Measurements from ENCODE around the gene IGFBP6. TPM values are rescaled to one million over a fixed set of nuclear protein-coding genes. Genes with fewer than 3 reads are reported as not detected.
"Not testable (repeated sequence)": the region's sequence is repeated elsewhere in the genome, so short reads cannot be mapped to it uniquely, and the experiment has no call there.

The IGFBP6 gene
- total RNA-seq, 2 experiments from 2014 or later, result 0.37 TPM; not detected in 1

- ChIA-PET CTCF (interaction anchor here (0.7 to 4.3 kb wide), 14 partner anchors 8 to 80 kb away, joined by 3 to 39 read pairs (median 4); partner anchors contain the start of gene SOAT2), POLR2A (interaction anchor here (0.7 to 1.4 kb wide), 3 partner anchors 12 to 73 kb away, joined by 3 to 6 read pairs (median 5); partner anchors contain the start of gene EIF4B)
- Mint-ChIP-seq H3K27ac (peak within 1 kb of the TSS; percentile 95), H3K36me3 (ENCODE audit: low read depth) (peaks cover 30% of the 10 kb centered on the region), H3K9me3 (peaks cover 2% of the 10 kb centered on the region), H3K27me3 (no peaks in the 10 kb centered on the region), H3K4me1 (peaks cover 37% of the 10 kb centered on the region), H3K4me3 (peak within 1 kb of the TSS; percentile 90)
- DNase-seq, result peak; percentile 97
Observed at GRCh38 chr12:53079226-53080117, 18.0 kb upstream of the IGFBP6 start, which contains the start of gene SPRYD3. SPRYD3 (minus strand) TSS chr12:53079390; CDS start chr12:53079333, 57 bp downstream.

DNA sequence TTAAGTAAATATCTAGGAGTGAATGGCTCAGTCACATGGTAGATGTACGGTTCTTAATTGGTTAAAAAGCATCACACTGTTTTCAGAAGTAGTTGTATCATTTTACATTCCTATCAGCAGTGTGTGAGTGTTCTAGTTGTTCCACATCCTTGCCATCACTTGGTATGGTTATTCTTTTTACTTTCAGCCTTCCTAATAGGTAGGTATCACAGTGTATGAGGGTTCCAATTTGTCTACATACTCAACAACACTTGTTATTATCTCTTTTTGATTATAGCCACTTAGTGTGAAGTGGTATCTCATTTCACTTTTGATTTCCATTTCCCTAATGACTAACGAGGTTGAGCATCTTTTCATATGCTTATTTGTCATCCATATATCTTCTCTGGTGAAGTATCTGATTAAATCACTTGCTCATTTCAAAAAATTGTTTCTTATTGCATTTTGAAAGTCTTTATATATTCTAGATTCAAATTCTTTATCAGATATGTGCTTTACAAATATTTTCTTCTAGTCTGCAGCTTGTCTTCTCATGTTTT lies 14.8 kb upstream of the IGFBP6 start:
- POLR2A ChIA-PET, result no interaction called here
- CTCF ChIA-PET, result interaction anchor here (0.7 to 1.1 kb wide), 5 partner anchors 16 to 518 kb away, joined by 3 to 5 read pairs (median 3); partner anchors contain the start of gene AAAS

GRCh38 chr12:53086361-53086760 lies 11.1 kb upstream of the IGFBP6 start:
- POLR2A ChIA-PET, result no interaction called here
- Mint-ChIP-seq H3K9me3 (peaks cover 2% of the 10 kb centered on the region), H3K27ac (no peak overlapping the region), H3K4me1 (peaks cover 5% of the 10 kb centered on the region), H3K4me3 (no peak overlapping the region), H3K27me3 (peaks cover 28% of the 10 kb centered on the region), H3K36me3 (ENCODE audit: low read depth) (no peaks in the 10 kb centered on the region)
- no peak for DNase-seq
- CTCF ChIA-PET, result interaction anchor here (1.3 to 4.9 kb wide), 3 partner anchors 9 to 20 kb away, joined by 3 to 22 read pairs (median 4); no protein-coding TSS in a partner anchor

More for the DNA sequence above, 14.8 kb upstream of the IGFBP6 start:
- Mint-ChIP-seq H3K36me3 (ENCODE audit: low read depth) (peaks cover under 1% of the 10 kb centered on the region), H3K4me3 (no peak overlapping the region), H3K27me3 (peaks cover 14% of the 10 kb centered on the region), H3K27ac (no peak overlapping the region), H3K4me1 (peaks cover 29% of the 10 kb centered on the region), H3K9me3 (peaks cover 2% of the 10 kb centered on the region)
- DNase-seq, result no peak

GRCh38 chr12:53090105-53090504 lies 7.4 kb upstream of the IGFBP6 start:
- no peak for DNase-seq
- ChIA-PET POLR2A (no interaction called here), CTCF (interaction anchor here (0.8 to 2.1 kb wide), 3 partner anchors 9 to 24 kb away, joined by 3 to 7 read pairs (median 5); no protein-coding TSS in a partner anchor)
- peaks cover 6% of the 10 kb centered on the region for H3K4me1 Mint-ChIP-seq
- no peak overlapping the region for H3K4me3 Mint-ChIP-seq
- no peak overlapping the region for H3K27ac Mint-ChIP-seq
- no peaks in the 10 kb centered on the region for H3K9me3 Mint-ChIP-seq
- H3K27me3 Mint-ChIP-seq, result peaks cover 42% of the 10 kb centered on the region
- no peaks in the 10 kb centered on the region for H3K36me3 Mint-ChIP-seq (ENCODE audit: low read depth)

GRCh38 chr12:53090554-53090953 lies 6.9 kb upstream of the IGFBP6 start:
- CTCF ChIA-PET, result interaction anchor here (0.8 to 2.1 kb wide), 3 partner anchors 9 to 25 kb away, joined by 3 to 7 read pairs (median 5); no protein-coding TSS in a partner anchor

GRCh38 chr12:53091756-53092155 lies 5.7 kb upstream of the IGFBP6 start:
- ChIA-PET POLR2A (no interaction called here), CTCF (interaction anchor here (0.6 to 3.3 kb wide), 5 partner anchors 8 to 26 kb away, joined by 3 to 13 read pairs (median 5); partner anchors contain the start of gene SPRYD3)
- no peak overlapping the region for H3K27ac Mint-ChIP-seq
- H3K36me3 Mint-ChIP-seq (ENCODE audit: low read depth), result no peaks in the 10 kb centered on the region
- peaks cover 43% of the 10 kb centered on the region for H3K27me3 Mint-ChIP-seq
- H3K4me3 Mint-ChIP-seq, result no peak overlapping the region
- DNase-seq, result no peak
- H3K9me3 Mint-ChIP-seq, result no peaks in the 10 kb centered on the region
- H3K4me1 Mint-ChIP-seq, result peaks cover 9% of the 10 kb centered on the region

More at GRCh38 chr12:53090554-53090953, 6.9 kb upstream of the IGFBP6 start:
- POLR2A ChIA-PET, result no interaction called here
- H3K9me3 Mint-ChIP-seq, result no peaks in the 10 kb centered on the region
- no peak for DNase-seq
- no peak overlapping the region for H3K4me3 Mint-ChIP-seq
- peaks cover 6% of the 10 kb centered on the region for H3K4me1 Mint-ChIP-seq
- H3K27me3 Mint-ChIP-seq, result peaks cover 42% of the 10 kb centered on the region
- no peak overlapping the region for H3K27ac Mint-ChIP-seq
- H3K36me3 Mint-ChIP-seq (ENCODE audit: low read depth), result no peaks in the 10 kb centered on the region

DNA sequence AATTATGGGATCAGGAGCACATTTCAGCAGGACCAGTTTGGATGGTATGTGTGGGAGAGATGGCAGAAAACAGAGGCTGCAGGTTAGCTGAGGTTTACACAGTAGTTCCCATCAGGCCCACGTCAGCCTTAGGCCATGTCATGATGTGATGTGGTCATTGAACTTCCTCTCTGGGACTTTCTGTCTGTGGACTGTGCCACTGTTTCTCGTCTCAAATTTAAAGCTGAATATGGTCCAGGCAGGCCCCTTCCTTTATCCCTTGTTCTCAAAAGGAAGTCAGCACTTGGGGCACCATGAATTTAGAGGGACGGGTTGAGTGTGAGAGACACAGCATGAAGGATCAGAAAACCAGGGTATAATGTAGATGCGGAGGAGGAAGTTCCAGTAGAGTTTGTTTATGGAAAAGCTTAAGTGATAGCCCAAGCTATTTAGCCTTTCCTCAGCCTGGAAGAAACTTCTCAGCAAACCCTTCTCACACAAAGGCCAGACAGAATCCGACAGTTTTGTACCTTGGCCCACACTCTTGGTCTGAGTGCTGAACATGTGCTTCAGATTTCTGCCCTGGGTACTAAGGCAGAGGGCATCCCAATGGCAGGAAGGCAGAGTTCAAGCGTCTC lies 3.6 kb upstream of the IGFBP6 start:
- Mint-ChIP-seq H3K36me3 (ENCODE audit: low read depth) (no peaks in the 10 kb centered on the region), H3K4me1 (peaks cover 27% of the 10 kb centered on the region), H3K27me3 (peaks cover 39% of the 10 kb centered on the region), H3K9me3 (no peaks in the 10 kb centered on the region), H3K4me3 (no peak overlapping the region), H3K27ac (no peak overlapping the region)
- ChIA-PET POLR2A (no interaction called here), CTCF (interaction anchor here (1.0 to 3.3 kb wide), 6 partner anchors 9 to 120 kb away, joined by 3 to 13 read pairs (median 4); partner anchors contain the start of genes SOAT2 and SPRYD3)
- DNase-seq, result no peak

- ChIA-PET CTCF (interaction anchor here (1.0 to 3.3 kb wide), 4 partner anchors 15 to 28 kb away, joined by 4 to 13 read pairs (median 4); partner anchors contain the start of gene SPRYD3), POLR2A (no interaction called here)
- Mint-ChIP-seq H3K4me3 (no peak overlapping the region), H3K27me3 (peaks cover 38% of the 10 kb centered on the region), H3K27ac (no peak overlapping the region), H3K9me3 (no peaks in the 10 kb centered on the region), H3K36me3 (ENCODE audit: low read depth) (no peaks in the 10 kb centered on the region), H3K4me1 (peaks cover 32% of the 10 kb centered on the region)
- DNase-seq, result no peak
Observed at GRCh38 chr12:53094394-53094787, 3.1 kb upstream of the IGFBP6 start.

DNA sequence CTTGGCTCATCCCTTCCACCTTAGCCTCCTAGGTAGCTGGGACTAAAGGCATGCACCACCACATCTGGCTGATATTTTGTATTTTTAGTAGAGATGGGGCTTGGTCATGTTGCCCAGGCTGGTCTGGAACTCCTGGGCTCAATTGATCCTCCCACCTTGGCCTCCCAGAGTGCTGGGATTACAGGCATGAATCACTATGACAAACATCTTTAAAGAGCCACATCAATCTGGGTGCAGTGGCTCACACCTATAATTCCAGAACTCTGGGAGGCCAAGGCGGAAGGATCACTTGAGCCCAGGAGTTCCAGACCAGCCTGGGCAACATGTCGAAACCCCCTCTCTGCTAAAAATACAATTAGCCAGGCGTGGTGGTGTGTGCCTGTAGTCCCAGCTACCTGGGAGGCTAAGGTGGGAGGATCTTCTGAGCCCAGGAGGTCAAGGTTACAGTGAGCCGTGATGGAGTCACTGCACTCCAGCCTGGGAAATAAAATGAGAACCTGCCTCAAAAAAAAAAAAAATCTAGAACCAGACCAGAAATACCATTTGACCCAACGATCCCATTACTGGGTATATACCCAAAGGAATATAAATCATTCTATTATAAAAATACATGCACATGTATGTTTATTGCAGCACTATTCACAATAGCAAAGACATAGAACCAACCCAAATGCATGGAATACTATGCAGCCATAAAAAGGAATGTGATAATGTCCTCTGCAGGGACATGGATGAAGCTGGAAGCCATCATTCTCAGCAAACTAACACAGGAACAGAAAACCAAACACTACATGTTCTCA lies 2.5 kb upstream of the IGFBP6 start:
- H3K9me3 Mint-ChIP-seq; H3K4me3 Mint-ChIP-seq; POLR2A ChIA-PET; DNase-seq; H3K36me3 Mint-ChIP-seq (ENCODE audit: low read depth); H3K27ac Mint-ChIP-seq: not testable (repeated sequence)
- CTCF ChIA-PET, result interaction anchor here (1.5 to 9.6 kb wide), 3 partner anchors 16 to 31 kb away, joined by 4 to 99 read pairs (median 13); partner anchors contain the start of gene SPRYD3
- peaks cover 33% of the 10 kb centered on the region for H3K4me1 Mint-ChIP-seq
- H3K27me3 Mint-ChIP-seq, result peaks cover 38% of the 10 kb centered on the region

- Mint-ChIP-seq H3K4me1 (peaks cover 36% of the 10 kb centered on the region), H3K27me3 (peaks cover 36% of the 10 kb centered on the region)
- H3K36me3 Mint-ChIP-seq (ENCODE audit: low read depth); POLR2A ChIA-PET; DNase-seq; H3K9me3 Mint-ChIP-seq; H3K4me3 Mint-ChIP-seq; H3K27ac Mint-ChIP-seq: not testable (repeated sequence)
- CTCF ChIA-PET, result interaction anchor here (9.6 kb wide), 1 partner anchor 32 kb away, joined by 99 read pairs; no protein-coding TSS in a partner anchor
Observed at GRCh38 chr12:53095596-53095895, 1.9 kb upstream of the IGFBP6 start.

DNA sequence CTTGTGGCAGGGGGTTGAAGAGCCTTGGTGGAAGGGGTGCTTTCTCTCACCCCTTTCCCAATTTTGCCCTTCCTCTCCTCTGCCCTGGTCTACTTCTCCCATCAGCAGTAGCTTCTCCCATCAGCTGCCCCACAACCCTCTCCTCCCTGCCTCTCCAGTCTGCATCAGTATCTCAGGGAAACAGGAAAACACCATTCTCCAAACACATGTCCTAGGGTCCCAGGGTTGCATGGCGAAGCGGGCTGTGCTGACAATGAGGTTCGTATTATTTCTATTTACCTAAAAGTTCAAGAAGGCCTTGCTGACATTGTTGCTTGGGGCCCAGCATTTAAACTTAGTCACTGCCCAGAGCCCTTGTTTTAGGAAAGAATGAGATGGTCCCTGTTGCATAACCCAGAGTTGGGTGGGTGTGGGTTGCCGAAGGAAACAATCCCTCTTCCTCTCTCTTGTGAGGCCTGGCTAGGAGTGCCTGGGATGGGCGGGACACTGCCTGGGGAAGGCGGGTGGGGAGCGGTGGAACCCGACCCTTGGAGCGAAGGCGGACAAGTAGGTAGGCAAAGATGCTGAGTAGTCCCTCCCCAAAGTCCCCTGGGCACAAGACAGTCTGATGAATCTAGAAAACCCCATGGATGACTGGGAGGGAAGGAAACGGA lies 1.3 kb upstream of the IGFBP6 start:
- Mint-ChIP-seq H3K4me1 (peaks cover 40% of the 10 kb centered on the region), H3K27me3 (peaks cover 33% of the 10 kb centered on the region), H3K27ac (no peak overlapping the region), H3K36me3 (ENCODE audit: low read depth) (no peaks in the 10 kb centered on the region), H3K9me3 (no peaks in the 10 kb centered on the region), H3K4me3 (no peak overlapping the region)
- POLR2A ChIA-PET, result no interaction called here
- no peak for DNase-seq
- CTCF ChIA-PET, result interaction anchor here (9.6 kb wide), 1 partner anchor 32 kb away, joined by 99 read pairs; no protein-coding TSS in a partner anchor

Data from activated CD4-positive, alpha-beta T cell treated with anti-CD3 and anti-CD28 coated beads, Interleukin-2, amount 10 ng/mL, durations not matched to agents 7 days and 5 days (primary cell).